H9 (cell line): ENCODE results near the gene PRTN3. TPM values are rescaled to one million over a fixed set of nuclear protein-coding genes. Genes with fewer than 3 reads are reported as not detected.

Experiments used
- DNase-seq: peaks from one replicate; pipeline ENCODE4 v3.0.0-alpha.2; 2017
- H2AFZ ChIP-seq: one replicate; pipeline ENCODE4 v1.6.1; 2013; ENCODE audit warnings: mild to moderate bottlenecking, low read length, control low read depth, moderate library complexity
- H2AK5ac ChIP-seq: 2 replicates; pipeline ENCODE4 v1.6.1; 2013; ENCODE audit warnings: low read length, control low read depth, mixed read lengths; ENCODE audit not compliant: insufficient read length
- H2BK120ac ChIP-seq: one replicate; pipeline ENCODE4 v1.6.1; 2013; ENCODE audit warnings: low read depth, mild to moderate bottlenecking, low read length, control low read depth, inconsistent platforms; ENCODE audit not compliant: poor library complexity, severe bottlenecking
- H2BK12ac ChIP-seq: 2 replicates; pipeline ENCODE4 v1.6.1; 2013; ENCODE audit warnings: low read length, control low read depth, mixed read lengths, low read depth; ENCODE audit not compliant: insufficient read length
- H2BK15ac ChIP-seq: 2 replicates; pipeline ENCODE4 v1.6.1; 2013; ENCODE audit warnings: low read depth, low read length, control low read depth
- H2BK20ac ChIP-seq: one replicate; pipeline ENCODE4 v1.6.1; 2013; ENCODE audit warnings: low read depth, mild to moderate bottlenecking, low read length, control low read depth, inconsistent platforms; ENCODE audit not compliant: poor library complexity, severe bottlenecking
- H2BK5ac ChIP-seq: 2 replicates; pipeline ENCODE4 v1.6.1; 2013; ENCODE audit warnings: low read length, control low read depth, mixed read lengths; ENCODE audit not compliant: insufficient read length
- H3K14ac ChIP-seq: 2 replicates; pipeline ENCODE4 v1.6.1; 2013; ENCODE audit warnings: low read length, control low read depth; ENCODE audit not compliant: insufficient read depth
- H3K18ac ChIP-seq: 2 replicates; pipeline ENCODE4 v1.6.1; 2013; ENCODE audit warnings: low read depth, mild to moderate bottlenecking, mixed read lengths, low read length, control low read depth; ENCODE audit not compliant: insufficient read length
- H3K23ac ChIP-seq: 2 replicates; pipeline ENCODE4 v1.6.1; 2013; ENCODE audit warnings: low read length, control low read depth, mixed read lengths, low read depth; ENCODE audit not compliant: insufficient read length
- H3K23me2 ChIP-seq: 2 replicates; pipeline ENCODE4 v1.6.1; 2013; ENCODE audit warnings: low read depth, mild to moderate bottlenecking, mixed read lengths, low read length, control low read depth; ENCODE audit not compliant: insufficient read length, poor library complexity, severe bottlenecking
- H3K27ac ChIP-seq: 2 replicates; pipeline ENCODE4 v1.5.1; 2013; ENCODE audit warnings: low read length, control low read depth, mixed read lengths, low read depth; ENCODE audit not compliant: insufficient read length
- H3K27me3 ChIP-seq: 2 replicates; pipeline ENCODE4 v1.6.1; 2013; ENCODE audit warnings: low read length, control low read depth, inconsistent platforms; ENCODE audit not compliant: insufficient read depth
- H3K4ac ChIP-seq: 2 replicates; pipeline ENCODE4 v1.6.1; 2013; ENCODE audit warnings: low read depth, mild to moderate bottlenecking, control low read depth, inconsistent platforms, low read length, moderate library complexity
- H3K4me1 ChIP-seq: 2 replicates; pipeline ENCODE4 v1.6.1; 2013; ENCODE audit warnings: low read length, control low read depth, inconsistent platforms; ENCODE audit not compliant: insufficient read depth
- H3K4me2 ChIP-seq: 2 replicates; pipeline ENCODE4 v1.6.1; 2013; ENCODE audit warnings: low read length, control low read depth, mixed read lengths; ENCODE audit not compliant: insufficient read length, insufficient read depth
- H3K56ac ChIP-seq: 2 replicates; pipeline ENCODE4 v1.6.1; 2013; ENCODE audit warnings: low read depth, mild to moderate bottlenecking, mixed read lengths, low read length, control low read depth; ENCODE audit not compliant: insufficient read length
- H3K79me1 ChIP-seq: 2 replicates; pipeline ENCODE4 v1.6.1; 2013; ENCODE audit warnings: low read depth, mild to moderate bottlenecking, moderate library complexity, low read length, control low read depth, inconsistent platforms; ENCODE audit not compliant: insufficient read depth, poor library complexity, severe bottlenecking
- H3K79me2 ChIP-seq: 2 replicates; pipeline ENCODE4 v1.6.1; 2013; ENCODE audit warnings: low read length, control low read depth, inconsistent platforms; ENCODE audit not compliant: insufficient read depth
- H3K9ac ChIP-seq: 2 replicates; pipeline ENCODE4 v1.6.1; 2013; ENCODE audit warnings: low read length, control low read depth, mixed read lengths; ENCODE audit not compliant: insufficient read length; ENCODE audit errors: extremely low read depth
- H3K9me3 ChIP-seq: one replicate; pipeline ENCODE4 v1.6.1; 2013; ENCODE audit warnings: low read depth, low read length, inconsistent platforms; ENCODE audit not compliant: control insufficient read depth
- H3T11ph ChIP-seq: one replicate; pipeline ENCODE4 v1.6.1; 2013; ENCODE audit warnings: mild to moderate bottlenecking, low read length, control low read depth, inconsistent platforms
- H4K20me1 ChIP-seq: one replicate; pipeline ENCODE4 v1.6.1; 2013; ENCODE audit not compliant: control insufficient read depth, insufficient read length, insufficient read depth
- H4K5ac ChIP-seq: 2 replicates; pipeline ENCODE4 v1.6.1; 2013; ENCODE audit warnings: low read depth, mild to moderate bottlenecking, mixed read lengths, low read length, control low read depth; ENCODE audit not compliant: insufficient read length
- H4K8ac ChIP-seq: replicated peaks from 2 replicates; pipeline ENCODE4 v1.6.1; 2013; ENCODE audit warnings: low read length, control low read depth, mixed read lengths, low read depth; ENCODE audit not compliant: insufficient read length
- H4K91ac ChIP-seq: 2 replicates; pipeline ENCODE4 v1.6.1; 2013; ENCODE audit warnings: low read depth, mild to moderate bottlenecking, moderate library complexity, mixed read lengths, low read length, control low read depth; ENCODE audit not compliant: insufficient read length
- H3K27ac Mint-ChIP-seq, 3 experiments: 2 replicates in 2 of 3; 3 replicates in 1 of 3; pipeline ENCODE4 v1.8.0; 2020 to 2021; ENCODE audit warnings: mixed read lengths in 3 of 3, mild to moderate bottlenecking in 1 of 3, moderate library complexity in 1 of 3
- H3K27me3 Mint-ChIP-seq: 2 replicates; pipeline ENCODE4 v1.8.0; 2021; ENCODE audit warnings: low read depth, mild to moderate bottlenecking, moderate library complexity, mixed read lengths
- H3K36me3 Mint-ChIP-seq, 3 experiments: 2 replicates in 2 of 3; 3 replicates in 1 of 3; pipeline ENCODE4 v1.8.0; 2020 to 2021; ENCODE audit warnings: low read depth in 3 of 3, mixed read lengths in 3 of 3; ENCODE audit not compliant: insufficient read depth in 1 of 3
- H3K4me1 Mint-ChIP-seq, 2 experiments: 2 replicates each; pipeline ENCODE4 v1.8.0; 2020; ENCODE audit warnings: mixed read lengths in 2 of 2
- H3K4me3 Mint-ChIP-seq, 2 experiments: 2 replicates in 1 of 2; 3 replicates in 1 of 2; pipeline ENCODE4 v1.8.0; 2020 to 2021; ENCODE audit warnings: mild to moderate bottlenecking in 2 of 2, mixed read lengths in 2 of 2, moderate library complexity in 1 of 2
- H3K9me3 Mint-ChIP-seq, 2 experiments: 2 replicates in 1 of 2; 3 replicates in 1 of 2; pipeline ENCODE4 v1.8.0; 2020; ENCODE audit warnings: mild to moderate bottlenecking in 2 of 2, mixed read lengths in 2 of 2, moderate library complexity in 1 of 2
- CTCF ChIP-seq: fragments of 200-600 bp; sonication (generic); conservative IDR thresholded peaks from 3 replicates; pipeline ENCODE4 v1.8.0; 2021; ENCODE audit warnings: antibody characterized with exemption, mild to moderate bottlenecking
- WGBS: extraction: QIAGEN DNeasy Blood & Tissue Kit; methylation state at CpG from one replicate; pipeline ENCODE4 v1.1.7; 2013; ENCODE audit warnings: missing lambda C conversion rate, low lambda C conversion rate, mixed read lengths; ENCODE audit not compliant: insufficient read length; ENCODE audit errors: extremely low coverage; 5-methylcytosine and 5-hydroxymethylcytosine counted together
- total RNA-seq: library from RNA; stranded (reverse); gene quantifications from 2 replicates; pipeline ENCODE4 v1.2.1, GENCODE V29; 2021

Gene PRTN3
- total RNA-seq, 1 experiment from 2014 or later, result 0.31 TPM

- Histone ChIP-seq H2BK12ac (no peak overlapping the region), H3K79me1 (no peaks in the 10 kb centered on the region), H3K9ac (no peak overlapping the region), H3K4me1 (no peaks in the 10 kb centered on the region), H3K27me3 (peaks cover 3% of the 10 kb centered on the region; the same call in 1 of the 2 replicates), H2BK20ac (no peak overlapping the region), H2BK5ac (no peak overlapping the region), H2AK5ac (no peak overlapping the region), H2BK120ac (no peak overlapping the region), H4K91ac (no peak overlapping the region), H3K23ac (no peak overlapping the region), H3K56ac (no peak overlapping the region), H3K14ac (no peak overlapping the region), H3T11ph (no peak overlapping the region), H2BK15ac (no peak overlapping the region), H3K23me2 (no peaks in the 10 kb centered on the region), H3K18ac (no peak overlapping the region), H3K27ac (no peak overlapping the region), H4K5ac (no peak overlapping the region), H3K9me3 (no peaks in the 10 kb centered on the region), H3K79me2 (no peaks in the 10 kb centered on the region), H3K4me2 (no peak overlapping the region), H2AFZ (no peak overlapping the region), H4K8ac (no peak overlapping the region), H4K20me1 (no peaks in the 10 kb centered on the region), H3K4ac (no peak overlapping the region)
- Mint-ChIP-seq H3K27me3 (peaks cover 32% of the 10 kb centered on the region), H3K9me3 (peaks cover 0 to 2% of the 10 kb centered on the region in 2 experiments; a peak in 1 of 5 replicates), H3K36me3 (no peaks in the 10 kb centered on the region), H3K4me3 (no peak overlapping the region), H3K4me1 (no peaks in the 10 kb centered on the region), H3K27ac (no peak overlapping the region)
- WGBS, result no CpG with 5 or more reads among the region's 12 CpGs
- TF ChIP-seq CTCF, result no peak
- DNase-seq, result no peak
Observed at GRCh38 chr19:855142-855541, 14.3 kb downstream of the PRTN3 start.
